K562 (cell line): Measurements from ENCODE around the gene FBXO46. TPM values are rescaled to one million over a fixed set of nuclear protein-coding genes. Genes with fewer than 3 reads are reported as not detected.

ENCODE experiments used
- BRF1 ChIP-seq: IDR thresholded peaks from 3 replicates; pipeline ENCODE4 v1.6.1; 2011; ENCODE audit warnings: borderline replicate concordance, mild to moderate bottlenecking; ENCODE audit not compliant: insufficient read length; ENCODE audit errors: extremely low read depth
- CAMTA2 ChIP-seq: fragments of 250-450 bp; sonication (Bioruptor Pico); conservative IDR thresholded peaks from 2 replicates; pipeline ENCODE4 v1.5.1; 2022
- CBX8 ChIP-seq: fragments of 200-600 bp; sonication (generic); IDR thresholded peaks from 2 replicates; pipeline ENCODE4 v1.6.1; 2012; ENCODE audit warnings: borderline replicate concordance, mixed run types, low read depth, mild to moderate bottlenecking, moderate library complexity, mixed read lengths, low read length, control low read depth, inconsistent platforms; ENCODE audit not compliant: poor library complexity, severe bottlenecking; ENCODE audit errors: extremely low read depth
- CC2D1A ChIP-seq: fragments of 450-650 bp; IDR thresholded peaks from 2 replicates; pipeline ENCODE4 v1.6.1; 2017; ENCODE audit warnings: mild to moderate bottlenecking
- EP300 ChIP-seq: IDR thresholded peaks from 2 replicates; pipeline ENCODE4 v1.6.1; 2012; ENCODE audit warnings: low read length, improper control_type of control experiment
- EP400 ChIP-seq: fragments of 450-650 bp; IDR thresholded peaks from 2 replicates; pipeline ENCODE4 v1.6.1; 2017; ENCODE audit warnings: antibody characterized with exemption, mild to moderate bottlenecking, moderate library complexity
- KDM4B ChIP-seq, 2 experiments: fragments of 450-650 bp in 1 of 2; sonication (generic) in 1 of 2; IDR thresholded peaks; 2 replicates each; pipeline ENCODE4 v1.6.1; 2016 to 2017; ENCODE audit warnings: borderline replicate concordance in 2 of 2, antibody characterized with exemption in 1 of 2, low read depth in 1 of 2, mild to moderate bottlenecking in 1 of 2
- LARP7 ChIP-seq: fragments of 450-650 bp; IDR thresholded peaks from 2 replicates; pipeline ENCODE4 v1.6.1; 2016
- NUFIP1 ChIP-seq: fragments of 450-650 bp; IDR thresholded peaks from 2 replicates; pipeline ENCODE4 v1.6.1; 2018; ENCODE audit not compliant: partially characterized antibody
- PHB ChIP-seq: fragments of 250-450 bp; sonication (Bioruptor Pico); IDR thresholded peaks from 2 replicates; pipeline ENCODE4 v1.5.0; 2021
- PHF20 ChIP-seq: fragments of 450-650 bp; IDR thresholded peaks from 2 replicates; pipeline ENCODE4 v1.6.1; 2018; ENCODE audit not compliant: partially characterized antibody
- POLR3G ChIP-seq: IDR thresholded peaks from 2 replicates; pipeline ENCODE4 v1.6.1; 2011; ENCODE audit not compliant: insufficient read length, insufficient replicate concordance; ENCODE audit errors: extremely low read depth
- polyA plus RNA-seq, 8 experiments: library from polyadenylated mRNA; depleted of rRNA in 4 of 8; stranded (reverse) in 5 of 8; unstranded in 3 of 8; fragments of >200 nt; fragmentation: Nextera tagmentation in 2 of 8; fragmentation: Illumina TruSeq in 1 of 8; extraction: Ambion mirVana in 2 of 8; extraction: Trizol in 1 of 8; gene quantifications; 2 replicates each; pipeline versions ENCODE4 v1.2.1 to v1.2.3, GENCODE V29; 2011 to 2014; ENCODE audit warnings: inconsistent platforms in 1 of 8, missing spikeins in 1 of 8
- total RNA-seq, 7 experiments: library from RNA; depleted of rRNA in 6 of 7; stranded (reverse); fragments of >200 nt in 6 of 7; fragmentation: Illumina TruSeq in 2 of 7; extraction: Trizol in 2 of 7; gene quantifications; 2 replicates each; pipeline versions ENCODE4 v1.2.1 to v1.2.3, GENCODE V29; 2011 to 2021; ENCODE audit warnings: low replicate concordance in 1 of 7
- TF ChIP-seq, protein P1 (sequence below): fragments of 200-800 bp; sonication (Bioruptor generic); IDR thresholded peaks from 2 replicates; pipeline ENCODE4 v1.6.1; 2016; ENCODE audit warnings: missing genetic modification characterization, missing compliant biosample characterization
- TF ChIP-seq, protein P2 (sequence below), 3 experiments: fragments of 200-800 bp in 1 of 3; fragments of 250-450 bp in 1 of 3; fragments of 450-650 bp in 1 of 3; sonication (Bioruptor Pico) in 1 of 3; sonication (Bioruptor generic) in 1 of 3; formaldehyde crosslinking in 1 of 3; IDR thresholded peaks; 2 replicates each; pipeline versions ENCODE4 v1.6.1 to v1.8.0; 2016 to 2022; ENCODE audit warnings: mild to moderate bottlenecking in 2 of 3, missing genetic modification characterization in 2 of 3, missing compliant biosample characterization in 1 of 3, moderate library complexity in 1 of 3
- TF ChIP-seq, protein P3 (sequence below): sonication (generic); formaldehyde crosslinking; IDR thresholded peaks from 2 replicates; pipeline ENCODE4 v1.8.1; 2023; ENCODE audit warnings: mild to moderate bottlenecking, missing genetic modification reagents

The FBXO46 gene
- total and polyA plus RNA-seq, 9 of the 15 experiments (the other 6 are each of a cell fraction or from before 2014, with no cell fraction given), result 1.5 to 36.1 (median 7.3) TPM

DNA sequence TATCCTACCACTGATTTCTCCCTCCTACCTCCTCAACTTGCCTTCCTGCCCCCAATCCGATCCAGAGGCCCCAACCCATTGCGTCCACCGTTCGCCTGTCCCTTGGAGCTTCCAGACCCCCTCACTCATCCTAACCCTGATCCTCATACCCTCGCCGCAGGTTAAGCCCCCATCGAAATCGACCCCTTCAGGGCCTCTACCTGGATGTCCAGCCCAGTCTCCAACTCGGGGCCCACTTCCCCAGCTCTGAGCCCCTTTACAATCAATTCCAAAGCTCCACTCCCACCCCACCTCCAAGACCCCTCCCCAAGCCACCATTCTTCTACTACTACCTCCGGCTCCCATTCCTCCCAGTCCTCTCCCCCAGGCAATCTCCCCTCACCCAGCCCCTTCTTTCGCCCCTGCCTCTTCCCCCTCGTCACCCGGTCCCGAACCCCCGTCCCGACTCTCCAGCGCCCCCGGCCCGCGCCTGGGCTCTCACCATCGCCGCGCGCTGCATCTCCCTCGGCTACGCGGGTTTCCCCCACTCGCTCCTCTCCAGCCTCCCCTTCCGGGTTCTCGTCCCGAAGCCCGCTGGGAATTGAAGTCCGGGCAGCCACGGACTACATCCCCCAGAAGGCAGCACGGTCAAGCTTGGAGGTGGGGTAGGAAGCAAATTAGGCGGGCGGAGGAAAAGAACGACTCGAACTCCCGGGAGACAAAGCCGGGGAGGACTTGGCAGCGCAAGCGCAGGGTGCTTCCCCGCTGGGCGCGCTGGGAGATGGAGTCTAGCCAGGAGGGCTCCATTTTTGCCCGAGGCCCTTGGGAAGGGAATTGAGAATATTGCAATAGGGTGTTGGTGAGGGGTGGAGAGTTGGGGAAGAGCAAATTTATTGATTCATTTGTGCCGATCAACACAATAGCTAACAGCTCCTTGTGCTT is at the start of gene FBXO46 (continued):
- TF ChIP-seq, protein P1, sequence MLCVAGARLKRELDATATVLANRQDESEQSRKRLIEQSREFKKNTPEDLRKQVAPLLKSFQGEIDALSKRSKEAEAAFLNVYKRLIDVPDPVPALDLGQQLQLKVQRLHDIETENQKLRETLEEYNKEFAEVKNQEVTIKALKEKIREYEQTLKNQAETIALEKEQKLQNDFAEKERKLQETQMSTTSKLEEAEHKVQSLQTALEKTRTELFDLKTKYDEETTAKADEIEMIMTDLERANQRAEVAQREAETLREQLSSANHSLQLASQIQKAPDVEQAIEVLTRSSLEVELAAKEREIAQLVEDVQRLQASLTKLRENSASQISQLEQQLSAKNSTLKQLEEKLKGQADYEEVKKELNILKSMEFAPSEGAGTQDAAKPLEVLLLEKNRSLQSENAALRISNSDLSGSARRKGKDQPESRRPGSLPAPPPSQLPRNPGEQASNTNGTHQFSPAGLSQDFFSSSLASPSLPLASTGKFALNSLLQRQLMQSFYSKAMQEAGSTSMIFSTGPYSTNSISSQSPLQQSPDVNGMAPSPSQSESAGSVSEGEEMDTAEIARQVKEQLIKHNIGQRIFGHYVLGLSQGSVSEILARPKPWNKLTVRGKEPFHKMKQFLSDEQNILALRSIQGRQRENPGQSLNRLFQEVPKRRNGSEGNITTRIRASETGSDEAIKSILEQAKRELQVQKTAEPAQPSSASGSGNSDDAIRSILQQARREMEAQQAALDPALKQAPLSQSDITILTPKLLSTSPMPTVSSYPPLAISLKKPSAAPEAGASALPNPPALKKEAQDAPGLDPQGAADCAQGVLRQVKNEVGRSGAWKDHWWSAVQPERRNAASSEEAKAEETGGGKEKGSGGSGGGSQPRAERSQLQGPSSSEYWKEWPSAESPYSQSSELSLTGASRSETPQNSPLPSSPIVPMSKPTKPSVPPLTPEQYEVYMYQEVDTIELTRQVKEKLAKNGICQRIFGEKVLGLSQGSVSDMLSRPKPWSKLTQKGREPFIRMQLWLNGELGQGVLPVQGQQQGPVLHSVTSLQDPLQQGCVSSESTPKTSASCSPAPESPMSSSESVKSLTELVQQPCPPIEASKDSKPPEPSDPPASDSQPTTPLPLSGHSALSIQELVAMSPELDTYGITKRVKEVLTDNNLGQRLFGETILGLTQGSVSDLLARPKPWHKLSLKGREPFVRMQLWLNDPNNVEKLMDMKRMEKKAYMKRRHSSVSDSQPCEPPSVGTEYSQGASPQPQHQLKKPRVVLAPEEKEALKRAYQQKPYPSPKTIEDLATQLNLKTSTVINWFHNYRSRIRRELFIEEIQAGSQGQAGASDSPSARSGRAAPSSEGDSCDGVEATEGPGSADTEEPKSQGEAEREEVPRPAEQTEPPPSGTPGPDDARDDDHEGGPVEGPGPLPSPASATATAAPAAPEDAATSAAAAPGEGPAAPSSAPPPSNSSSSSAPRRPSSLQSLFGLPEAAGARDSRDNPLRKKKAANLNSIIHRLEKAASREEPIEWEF (CRISPR knock-in tag), result no peak
- TF ChIP-seq KDM4B (IDR thresholded peaks at IDR 0.05; ENCODE audit: borderline replicate concordance in 2 of 2, low read depth in 1 of 2), result peak in 1 of 2 experiments; percentile 22; a peak in 1 of 4 replicates
- TF ChIP-seq NUFIP1, result no peak
- no peak for TF ChIP-seq EP300
- no peak for TF ChIP-seq CBX8
- TF ChIP-seq, protein P2, sequence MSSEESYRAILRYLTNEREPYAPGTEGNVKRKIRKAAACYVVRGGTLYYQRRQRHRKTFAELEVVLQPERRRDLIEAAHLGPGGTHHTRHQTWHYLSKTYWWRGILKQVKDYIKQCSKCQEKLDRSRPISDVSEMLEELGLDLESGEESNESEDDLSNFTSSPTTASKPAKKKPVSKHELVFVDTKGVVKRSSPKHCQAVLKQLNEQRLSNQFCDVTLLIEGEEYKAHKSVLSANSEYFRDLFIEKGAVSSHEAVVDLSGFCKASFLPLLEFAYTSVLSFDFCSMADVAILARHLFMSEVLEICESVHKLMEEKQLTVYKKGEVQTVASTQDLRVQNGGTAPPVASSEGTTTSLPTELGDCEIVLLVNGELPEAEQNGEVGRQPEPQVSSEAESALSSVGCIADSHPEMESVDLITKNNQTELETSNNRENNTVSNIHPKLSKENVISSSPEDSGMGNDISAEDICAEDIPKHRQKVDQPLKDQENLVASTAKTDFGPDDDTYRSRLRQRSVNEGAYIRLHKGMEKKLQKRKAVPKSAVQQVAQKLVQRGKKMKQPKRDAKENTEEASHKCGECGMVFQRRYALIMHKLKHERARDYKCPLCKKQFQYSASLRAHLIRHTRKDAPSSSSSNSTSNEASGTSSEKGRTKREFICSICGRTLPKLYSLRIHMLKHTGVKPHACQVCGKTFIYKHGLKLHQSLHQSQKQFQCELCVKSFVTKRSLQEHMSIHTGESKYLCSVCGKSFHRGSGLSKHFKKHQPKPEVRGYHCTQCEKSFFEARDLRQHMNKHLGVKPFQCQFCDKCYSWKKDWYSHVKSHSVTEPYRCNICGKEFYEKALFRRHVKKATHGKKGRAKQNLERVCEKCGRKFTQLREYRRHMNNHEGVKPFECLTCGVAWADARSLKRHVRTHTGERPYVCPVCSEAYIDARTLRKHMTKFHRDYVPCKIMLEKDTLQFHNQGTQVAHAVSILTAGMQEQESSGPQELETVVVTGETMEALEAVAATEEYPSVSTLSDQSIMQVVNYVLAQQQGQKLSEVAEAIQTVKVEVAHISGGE (CRISPR knock-in tag; IDR thresholded peaks at IDR 0.05), result peak in 1 of 3 experiments; percentile 92; a peak in 2 of 6 replicates
- TF ChIP-seq BRF1, result no peak
- 0 out of 2 replicates have a peak, but pooled peaks have one; percentile 11 for TF ChIP-seq CC2D1A
- peak; percentile 47 for TF ChIP-seq EP400
- TF ChIP-seq, protein P3, sequence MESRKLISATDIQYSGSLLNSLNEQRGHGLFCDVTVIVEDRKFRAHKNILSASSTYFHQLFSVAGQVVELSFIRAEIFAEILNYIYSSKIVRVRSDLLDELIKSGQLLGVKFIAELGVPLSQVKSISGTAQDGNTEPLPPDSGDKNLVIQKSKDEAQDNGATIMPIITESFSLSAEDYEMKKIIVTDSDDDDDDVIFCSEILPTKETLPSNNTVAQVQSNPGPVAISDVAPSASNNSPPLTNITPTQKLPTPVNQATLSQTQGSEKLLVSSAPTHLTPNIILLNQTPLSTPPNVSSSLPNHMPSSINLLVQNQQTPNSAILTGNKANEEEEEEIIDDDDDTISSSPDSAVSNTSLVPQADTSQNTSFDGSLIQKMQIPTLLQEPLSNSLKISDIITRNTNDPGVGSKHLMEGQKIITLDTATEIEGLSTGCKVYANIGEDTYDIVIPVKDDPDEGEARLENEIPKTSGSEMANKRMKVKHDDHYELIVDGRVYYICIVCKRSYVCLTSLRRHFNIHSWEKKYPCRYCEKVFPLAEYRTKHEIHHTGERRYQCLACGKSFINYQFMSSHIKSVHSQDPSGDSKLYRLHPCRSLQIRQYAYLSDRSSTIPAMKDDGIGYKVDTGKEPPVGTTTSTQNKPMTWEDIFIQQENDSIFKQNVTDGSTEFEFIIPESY (CRISPR knock-in tag), result no peak
- peak; percentile 84 for TF ChIP-seq PHF20
- TF ChIP-seq LARP7, result 0 out of 2 replicates have a peak, but pooled peaks have one; percentile 66
- TF ChIP-seq PHB (CRISPR knock-in tag), result no peak
- no peak for TF ChIP-seq POLR3G
- no peak for TF ChIP-seq CAMTA2 (CRISPR knock-in tag)
